Stimulated activated CD8-positive, alpha-beta memory T cell treated with anti-CD3 and anti-CD28 coated beads, Interleukin-7, amount 100 ng/mL, for 48 hours (primary cell): ENCODE data around the gene DCUN1D2.
"Not testable (repeated sequence)": the region's sequence is repeated elsewhere in the genome, so short reads cannot be mapped to it uniquely, and the experiment has no call there.

Experiments
- DNase-seq, 2 donors: peaks; one replicate each; pipeline ENCODE4 v3.0.0-alpha.2; 2020; ENCODE audit warnings: low read depth in 1 of 2; ENCODE audit errors: extremely low read depth in 1 of 2

Gene DCUN1D2

DNA sequence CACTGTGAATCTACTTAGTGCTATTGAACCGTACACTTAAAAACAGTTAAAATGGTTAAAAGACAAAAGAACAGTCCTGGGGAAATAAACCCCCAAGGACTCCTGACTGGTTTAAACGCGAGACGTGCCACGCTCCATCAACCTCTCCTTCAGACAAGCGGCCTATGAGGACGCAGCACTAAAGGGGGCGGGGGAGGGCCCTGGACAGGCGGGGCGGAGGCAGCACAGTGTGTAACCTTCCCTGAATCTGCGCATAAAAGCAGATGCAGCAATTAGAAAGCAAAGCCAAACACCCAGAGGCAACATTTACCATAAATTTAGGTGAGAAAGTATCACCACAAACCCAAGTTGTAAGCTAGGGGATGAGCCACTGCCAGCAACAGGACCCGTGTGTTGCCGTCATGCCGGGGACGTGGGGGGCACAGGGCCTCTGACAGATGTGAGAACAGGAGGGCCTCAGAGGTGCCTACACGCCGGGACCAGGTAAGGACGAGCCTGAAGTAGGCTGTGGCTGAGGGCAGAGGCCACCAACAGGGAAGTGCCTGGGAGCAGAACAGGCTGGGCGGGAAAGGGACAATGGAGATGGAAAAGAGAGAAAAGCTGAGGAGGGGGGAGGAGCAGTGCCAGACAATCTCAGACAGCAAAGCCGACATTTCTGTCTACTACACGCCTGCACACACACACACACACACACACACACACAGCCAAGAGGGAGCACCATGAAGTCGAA lies 21.9 kb downstream of the DCUN1D2 start:
- DNase-seq = no peak

DNA sequence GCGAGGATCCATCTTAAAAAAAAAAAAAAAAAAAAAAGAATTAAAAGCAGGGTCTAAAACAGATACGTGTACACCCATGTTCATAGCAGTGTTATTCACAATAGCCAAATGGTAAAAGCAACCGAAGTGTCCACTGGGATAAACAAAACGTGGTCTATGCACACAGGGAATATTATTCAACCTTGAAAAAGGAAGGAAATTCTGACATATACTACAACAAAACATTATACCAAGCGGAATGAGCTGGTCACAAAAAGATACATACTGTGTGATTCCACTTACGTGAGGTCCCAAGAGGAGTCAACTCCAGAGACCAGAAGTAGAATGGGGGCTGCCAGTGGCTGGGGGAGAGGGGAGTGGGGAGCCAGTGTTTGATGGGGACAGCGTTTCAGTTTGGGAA lies 22.5 kb downstream of the DCUN1D2 start:
- DNase-seq = no peak

DNA sequence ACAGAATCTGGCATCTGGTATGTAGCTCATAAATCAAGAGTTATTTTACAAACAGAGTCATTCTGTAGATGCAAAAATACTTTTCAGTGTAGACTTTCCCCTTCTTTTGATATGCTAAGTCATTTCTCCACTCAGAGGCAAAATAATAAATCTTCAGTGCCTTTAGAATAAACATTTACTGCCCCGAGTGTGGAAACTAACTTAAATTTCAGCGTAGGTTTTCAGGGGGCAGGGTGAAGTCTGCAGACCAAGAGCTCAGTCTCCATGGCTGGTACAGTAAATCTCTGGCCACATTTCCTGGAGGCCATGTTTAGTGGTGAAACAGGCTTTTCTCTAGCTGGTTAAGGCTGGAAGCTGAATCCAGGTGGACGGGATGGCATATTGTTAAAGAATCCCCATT lies 24.1 kb downstream of the DCUN1D2 start:
- no peak for DNase-seq

DNA sequence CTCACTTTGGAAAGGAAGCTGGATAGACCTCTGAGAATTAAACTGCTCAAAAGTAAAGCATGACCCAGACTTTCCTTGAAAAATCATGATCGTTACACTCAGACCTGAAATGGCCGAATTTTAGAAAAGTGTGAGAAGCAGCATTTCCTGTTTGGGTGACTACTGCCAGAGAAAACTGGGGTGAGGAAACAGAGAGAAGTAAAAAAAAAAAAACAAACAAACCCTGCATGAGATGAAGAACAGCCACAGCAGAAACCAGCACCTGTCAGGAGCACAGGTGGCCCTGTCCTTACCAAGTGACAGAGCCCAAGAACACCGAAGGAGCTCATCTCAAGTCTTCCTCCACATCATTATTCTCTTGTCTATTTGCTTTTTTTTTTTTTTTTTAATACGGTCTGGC lies 25.2 kb downstream of the DCUN1D2 start:
- DNase-seq = no peak

DNA sequence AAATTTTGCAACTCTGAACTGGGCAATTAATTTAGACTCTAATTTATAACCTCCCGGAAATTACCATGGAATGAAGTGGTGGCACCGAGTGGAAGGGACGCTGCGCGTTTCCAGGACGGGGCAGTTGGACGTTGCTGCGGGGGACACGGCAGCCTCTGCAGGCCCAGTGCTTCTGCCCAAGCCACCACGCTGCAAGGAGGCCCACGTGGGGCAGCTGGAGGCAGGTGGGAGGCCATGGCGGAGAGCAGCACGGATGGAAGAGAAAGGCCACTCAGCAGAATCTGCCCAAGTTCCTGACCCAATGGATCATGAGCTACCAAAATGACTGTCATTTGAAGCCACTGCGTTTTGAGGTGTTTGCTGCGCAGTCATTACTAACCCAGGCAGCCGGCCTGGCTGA lies 26.0 kb downstream of the DCUN1D2 start:
- DNase-seq = no peak

DNA sequence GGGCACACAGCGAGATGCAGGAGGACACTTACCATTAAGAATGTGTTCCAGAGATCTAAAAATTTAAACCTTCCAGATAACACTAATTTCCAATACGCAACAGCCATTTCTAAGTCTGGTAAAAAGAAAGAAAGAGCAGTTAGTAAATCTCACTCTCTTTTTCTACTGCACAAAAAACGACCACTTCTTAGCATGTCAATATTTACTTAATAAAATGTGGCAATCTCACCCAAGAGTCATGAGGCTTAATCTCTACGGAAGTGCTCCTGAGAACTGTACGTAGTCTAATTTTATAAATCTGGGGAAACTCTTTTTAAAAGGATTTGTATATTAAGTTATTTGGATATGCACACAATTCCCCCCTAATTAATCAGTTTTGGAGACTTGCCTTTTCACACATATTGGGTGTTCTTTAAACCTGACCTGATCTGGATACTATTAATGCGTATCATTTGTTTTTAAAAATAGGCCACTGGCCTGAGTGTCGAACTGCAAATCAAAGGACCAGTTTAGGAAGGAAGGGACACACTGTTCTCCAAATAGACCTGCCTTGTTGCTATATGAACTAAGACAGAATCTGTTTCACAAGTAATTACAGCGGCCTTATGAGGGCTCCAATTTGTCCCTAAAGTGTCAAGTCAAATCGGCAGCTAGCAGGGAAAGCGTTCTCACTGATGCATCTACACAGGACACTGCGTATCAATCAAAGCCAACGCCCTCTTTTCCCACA lies 29.3 kb downstream of the DCUN1D2 start:
- DNase-seq = no peak

DNA sequence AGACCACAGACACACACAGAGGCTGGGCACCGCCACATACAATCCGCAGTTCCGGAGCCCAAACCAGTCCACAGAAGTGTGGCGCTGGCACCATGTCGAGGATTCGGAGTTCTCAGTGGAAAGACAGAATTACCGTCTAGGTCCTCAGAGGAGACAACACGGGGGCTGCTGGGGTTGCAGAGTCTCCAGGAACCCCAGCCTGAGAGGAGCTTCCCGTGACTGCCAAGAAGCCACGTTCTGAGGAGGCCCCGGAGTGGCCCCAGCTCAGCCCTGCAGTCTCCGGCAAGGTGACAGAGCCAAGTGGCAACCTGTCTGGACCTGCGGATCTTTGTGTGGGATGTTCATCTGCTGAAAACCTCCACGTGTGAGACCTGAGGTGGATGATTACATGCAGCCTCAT lies 29.9 kb downstream of the DCUN1D2 start:
- no peak for DNase-seq

DNA sequence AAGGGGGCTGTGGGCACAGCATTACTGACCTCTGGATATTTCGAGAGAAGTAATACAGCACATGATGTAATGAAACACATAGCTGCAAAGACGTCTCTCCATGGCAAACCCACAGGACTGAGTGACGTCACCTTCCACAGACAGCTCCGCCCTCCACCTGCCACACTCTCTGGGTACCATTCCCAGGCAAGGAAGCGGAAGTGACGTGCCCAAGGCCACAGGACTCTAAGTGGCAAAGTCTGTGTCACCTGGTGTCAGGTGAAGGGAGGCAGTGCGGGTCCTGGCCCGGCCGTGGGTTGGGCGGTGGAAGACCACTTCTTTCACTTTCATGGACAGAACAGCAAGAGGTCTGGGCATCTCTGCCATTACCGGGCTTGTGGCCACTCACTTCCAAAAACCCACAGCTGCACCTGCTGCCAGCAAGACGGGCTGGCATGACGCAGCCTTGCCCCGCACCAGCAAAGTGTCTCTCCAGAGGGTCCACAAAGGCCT lies 30.4 kb downstream of the DCUN1D2 start:
- DNase-seq = no peak

DNA sequence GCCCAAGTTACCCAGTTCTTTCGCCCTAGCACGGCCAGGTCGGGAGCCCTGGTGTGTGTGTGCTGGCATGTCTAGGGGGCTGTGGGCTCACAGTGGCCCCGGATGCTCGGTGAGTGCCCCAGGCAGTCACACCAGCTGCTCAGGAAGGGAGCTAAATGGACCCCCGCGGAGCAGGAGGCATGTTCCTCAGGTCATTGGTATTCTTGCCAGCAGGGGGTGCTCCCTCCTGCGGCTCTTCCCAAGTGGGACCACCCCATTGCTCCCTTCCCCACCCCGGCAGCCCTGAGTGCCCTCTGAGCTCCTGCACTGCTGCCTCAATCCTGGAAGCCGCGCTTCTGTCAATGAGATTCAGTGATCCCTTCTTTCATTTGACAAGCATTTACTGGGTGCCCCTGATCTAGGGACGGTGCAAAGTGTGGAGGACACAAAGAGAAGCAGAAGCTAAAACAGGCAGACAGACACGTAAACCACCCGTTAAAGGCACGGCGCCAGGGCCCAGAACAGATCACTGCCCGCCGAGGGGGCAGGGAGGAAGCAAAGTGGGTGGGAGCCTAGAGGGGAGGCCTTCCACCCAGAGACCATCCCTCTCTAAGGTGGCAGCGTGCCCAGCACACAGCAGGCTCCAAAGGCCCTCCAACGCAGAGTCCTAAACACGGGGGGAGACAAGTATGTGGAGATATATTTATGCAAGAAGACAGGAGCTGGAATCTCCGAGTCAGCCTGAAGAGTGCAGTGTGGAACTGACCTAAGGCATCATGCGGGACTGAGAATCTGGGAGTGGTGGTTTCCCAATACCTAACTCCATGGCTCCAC lies 32.1 kb downstream of the DCUN1D2 start:
- DNase-seq = no peak

DNA sequence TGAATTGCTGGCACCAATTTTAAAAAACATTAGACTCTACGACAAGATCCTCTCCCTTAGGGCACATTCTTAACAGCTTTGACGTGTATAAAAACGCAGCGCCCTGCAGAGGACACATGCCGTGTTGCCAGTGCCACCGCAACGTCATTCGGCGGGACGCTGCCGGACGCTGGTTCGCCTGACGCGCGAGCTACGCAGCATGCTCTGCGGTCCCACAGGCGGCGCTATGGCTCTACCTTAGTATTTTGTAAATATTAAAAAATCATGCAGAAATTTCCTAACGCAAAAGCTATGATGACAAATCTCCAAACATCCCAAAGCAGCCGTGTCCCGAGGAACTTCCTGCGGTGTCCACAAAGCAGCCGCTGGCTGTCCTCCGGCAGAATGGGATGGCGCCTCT lies 33.0 kb downstream of the DCUN1D2 start:
- no peak for DNase-seq

DNA sequence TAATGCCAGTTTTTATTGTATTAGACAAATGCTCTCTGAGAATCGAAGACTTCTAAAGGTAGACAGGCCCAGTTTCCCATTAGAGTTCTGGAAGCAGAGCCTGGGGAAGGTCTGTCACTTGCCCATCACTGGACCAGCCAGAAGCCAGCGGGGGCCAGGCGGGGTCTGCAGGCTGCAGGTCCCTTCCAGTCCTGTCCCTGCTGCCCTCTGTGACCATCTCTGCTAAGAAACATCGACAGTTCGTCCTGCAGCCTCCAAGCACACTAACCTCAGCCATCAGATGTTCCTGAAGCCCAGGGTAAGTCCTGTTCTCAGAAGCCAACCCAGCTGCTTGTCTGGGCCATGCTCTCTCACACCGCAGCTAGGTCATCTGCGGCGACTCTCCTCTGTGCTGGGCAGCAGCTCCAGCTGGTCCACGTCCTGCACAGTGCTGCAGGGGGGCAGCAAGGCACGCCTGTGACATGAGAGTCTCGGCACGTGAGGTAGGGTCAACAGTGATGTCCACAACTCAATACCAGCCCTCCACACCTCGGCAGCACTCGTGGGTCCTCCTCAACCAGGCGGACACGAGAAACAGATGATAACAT lies 34.3 kb downstream of the DCUN1D2 start:
- no peak for DNase-seq

DNA sequence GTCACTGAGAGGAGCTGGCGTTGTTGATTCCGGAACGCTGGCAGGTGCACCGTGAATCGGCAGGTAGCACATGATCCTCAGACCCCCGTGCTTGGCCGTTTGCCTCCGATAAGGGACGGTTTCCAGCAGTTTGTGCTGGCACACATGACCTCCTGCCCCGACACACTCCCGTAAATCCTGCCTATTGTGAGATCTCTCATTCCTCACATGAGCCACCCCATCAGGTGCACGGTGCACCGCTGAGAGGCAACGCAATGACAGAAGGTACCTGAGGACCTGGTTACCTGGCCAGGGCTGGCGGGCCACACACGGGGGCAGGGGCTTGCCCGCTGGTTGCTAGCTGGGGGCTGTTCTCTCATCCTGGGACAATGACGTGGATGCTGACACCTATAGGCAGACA lies 35.1 kb downstream of the DCUN1D2 start:
- DNase-seq = no peak

DNA sequence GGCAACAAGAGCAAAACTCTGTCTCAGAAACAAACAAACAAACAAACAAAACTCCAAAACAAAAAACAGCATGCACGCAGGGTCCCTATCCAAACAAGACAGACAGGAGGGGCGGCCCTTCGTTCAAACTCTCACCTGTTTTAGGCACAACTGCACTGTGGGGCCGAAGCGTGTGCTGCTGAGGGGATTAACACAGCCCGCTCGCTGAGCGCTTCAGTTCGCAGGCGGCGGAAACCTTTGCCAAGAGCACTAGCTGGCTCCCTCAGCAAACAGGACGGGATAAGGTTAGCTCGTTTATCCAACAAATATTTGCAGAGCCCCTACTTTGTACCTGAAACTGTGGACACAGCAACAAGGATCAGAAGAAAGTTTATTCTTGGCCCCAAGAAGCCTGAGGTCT lies 35.6 kb downstream of the DCUN1D2 start:
- no peak for DNase-seq

DNA sequence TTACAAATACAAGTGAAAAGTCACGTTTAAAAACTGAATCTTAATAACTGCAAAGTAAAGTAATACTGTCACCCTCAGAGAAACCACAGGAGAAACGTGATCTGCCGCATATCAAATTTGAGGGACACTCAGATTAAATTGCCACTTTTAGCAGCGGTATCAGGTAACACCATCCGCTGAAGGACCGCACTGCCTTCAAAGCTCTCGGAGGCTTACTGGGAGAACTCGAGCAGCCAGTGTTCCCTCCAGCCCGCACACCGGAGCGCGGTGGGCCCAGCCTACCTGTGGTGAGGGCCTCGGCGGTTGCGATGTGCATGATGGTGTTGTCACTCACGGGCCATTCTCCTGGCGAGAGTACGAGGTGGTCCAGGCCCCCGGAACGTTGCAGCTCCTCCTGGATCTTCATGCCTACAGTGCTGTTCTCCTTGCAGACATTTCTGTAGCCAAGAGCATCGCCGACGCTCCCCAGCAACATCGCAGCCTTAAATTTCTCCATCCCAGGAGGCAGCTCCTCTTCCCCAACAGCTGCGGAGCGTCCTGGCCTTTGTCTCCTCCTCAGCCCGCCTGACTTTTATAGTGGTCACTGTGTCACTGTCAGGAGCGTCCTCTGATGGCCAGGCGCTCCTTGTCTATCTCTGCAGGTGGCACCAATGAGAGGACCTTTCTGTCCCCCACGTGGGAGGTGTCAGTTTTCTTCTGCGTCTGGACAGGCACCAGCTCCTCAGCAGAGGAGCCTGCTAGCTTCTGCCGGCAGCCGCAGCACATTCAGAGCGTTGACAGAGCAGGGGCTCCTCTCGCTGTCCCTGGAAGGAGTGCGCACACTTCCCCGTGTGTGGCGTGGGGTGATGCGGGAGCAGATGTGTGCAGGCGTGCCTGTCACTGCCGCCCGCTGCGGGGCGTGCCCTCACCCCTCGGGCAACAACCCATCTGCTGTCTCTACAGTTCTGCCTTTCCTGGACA lies 37.3 kb downstream of the DCUN1D2 start, which contains the start of gene ADPRHL1:
Gene ADPRHL1, minus strand, starts transcription at position 547 of the 960 bp plus-strand sequence. Its CDS starts 51 bp downstream, at position 496.
- DNase-seq = no peak

DNA sequence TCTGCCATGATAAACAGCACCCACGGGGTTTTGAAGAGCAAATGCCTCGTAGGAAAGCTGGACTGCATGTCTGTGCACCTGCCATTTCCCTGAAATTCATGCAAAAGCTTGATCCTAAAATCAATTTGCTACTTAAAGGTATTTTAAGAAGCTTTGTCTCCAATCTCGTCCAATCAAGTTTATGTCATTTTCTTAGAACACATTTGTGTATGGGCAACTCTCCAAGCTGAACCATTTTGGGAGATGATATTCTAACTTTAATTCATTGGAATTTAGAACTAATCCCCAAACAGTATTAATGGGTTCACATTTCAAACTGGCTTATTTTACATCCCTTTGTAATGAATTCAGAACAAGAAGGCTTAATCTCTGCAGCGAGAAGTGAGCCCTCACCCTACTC lies 38.0 kb downstream of the DCUN1D2 start:
- no peak for DNase-seq

DNA sequence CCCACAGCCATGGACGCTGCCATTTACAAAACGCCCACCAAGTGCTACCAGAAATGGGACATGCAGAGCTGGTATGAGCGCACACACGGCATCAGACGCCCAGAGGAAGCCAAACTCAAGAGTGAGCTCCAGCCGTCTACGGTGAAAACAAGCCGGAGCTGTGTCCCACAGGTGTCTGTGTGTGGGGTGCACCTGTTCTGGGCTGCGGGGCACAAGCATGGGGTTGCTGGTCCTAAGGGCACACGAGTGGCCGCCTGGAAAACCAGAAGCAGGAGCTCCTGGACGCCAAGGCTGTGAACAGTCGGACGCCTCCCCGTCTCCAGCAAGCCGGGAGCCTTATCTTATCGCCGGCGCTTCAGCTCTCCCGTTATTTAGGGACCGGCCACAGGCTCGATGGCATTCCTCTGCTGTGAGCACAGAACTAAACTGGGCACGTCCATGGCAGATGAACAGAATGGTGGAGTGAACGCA lies 38.5 kb downstream of the DCUN1D2 start:
- no peak for DNase-seq

DNA sequence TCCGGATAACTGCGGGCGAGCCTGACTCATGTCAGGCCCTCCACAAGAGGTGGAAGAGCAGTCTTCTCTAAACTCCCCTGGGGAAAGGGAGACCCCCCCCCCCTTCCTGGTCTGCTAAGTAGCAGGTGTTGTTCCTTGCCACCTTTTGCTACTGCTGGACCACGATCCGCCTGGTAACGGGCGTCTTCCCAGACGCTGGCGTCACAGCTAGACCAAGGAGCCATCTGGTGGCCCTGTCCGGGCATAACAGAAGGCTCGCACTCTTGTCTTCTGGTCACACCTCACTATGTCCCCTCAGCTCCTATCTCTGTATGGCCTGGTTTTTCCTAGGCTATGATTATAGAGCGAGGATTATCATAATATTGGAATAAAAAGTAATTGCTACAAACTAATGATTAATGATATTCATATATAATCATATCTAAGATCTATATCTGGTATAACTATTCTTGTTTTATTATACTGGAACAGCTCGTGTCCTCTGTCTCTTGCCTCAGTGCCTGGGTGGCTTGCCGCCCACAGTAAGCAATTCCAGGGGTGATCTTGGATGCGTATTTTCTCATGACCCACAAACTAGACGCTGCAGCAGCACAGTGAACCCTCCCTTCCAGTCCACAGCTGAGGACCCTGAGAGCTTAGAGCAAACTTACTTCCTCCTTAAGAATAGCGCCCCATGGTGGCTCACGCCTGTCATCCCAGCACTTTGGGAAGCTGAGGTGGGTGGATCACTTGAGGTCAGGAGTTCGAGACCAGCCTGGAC lies 39.5 kb downstream of the DCUN1D2 start:
- not testable (repeated sequence) for DNase-seq

DNA sequence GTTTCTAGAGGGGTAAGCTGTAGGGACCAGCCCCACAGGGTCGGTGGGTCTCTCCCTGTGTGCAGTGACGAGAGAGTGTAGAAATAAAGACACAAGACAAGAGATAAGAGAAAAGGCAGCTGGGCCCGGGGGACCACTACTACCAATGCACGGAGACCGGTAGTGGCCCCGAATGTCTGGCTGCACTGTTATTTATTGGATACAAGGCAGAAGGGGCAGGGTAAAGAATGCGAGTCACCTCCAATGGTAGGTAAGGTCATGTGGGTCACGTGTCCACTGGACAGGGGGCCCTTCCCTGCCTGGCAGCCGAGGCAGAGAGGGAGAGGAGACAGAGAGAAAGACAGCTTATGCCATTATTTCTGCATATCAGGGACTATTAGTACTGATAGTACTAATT lies 40.2 kb downstream of the DCUN1D2 start:
- not testable (repeated sequence) for DNase-seq
